ENCODE data around the gene CHST1.
A peak's percentile ranks its signal among the peaks of the same experiment; 100 is the strongest.

CHST1 gene

DNA sequence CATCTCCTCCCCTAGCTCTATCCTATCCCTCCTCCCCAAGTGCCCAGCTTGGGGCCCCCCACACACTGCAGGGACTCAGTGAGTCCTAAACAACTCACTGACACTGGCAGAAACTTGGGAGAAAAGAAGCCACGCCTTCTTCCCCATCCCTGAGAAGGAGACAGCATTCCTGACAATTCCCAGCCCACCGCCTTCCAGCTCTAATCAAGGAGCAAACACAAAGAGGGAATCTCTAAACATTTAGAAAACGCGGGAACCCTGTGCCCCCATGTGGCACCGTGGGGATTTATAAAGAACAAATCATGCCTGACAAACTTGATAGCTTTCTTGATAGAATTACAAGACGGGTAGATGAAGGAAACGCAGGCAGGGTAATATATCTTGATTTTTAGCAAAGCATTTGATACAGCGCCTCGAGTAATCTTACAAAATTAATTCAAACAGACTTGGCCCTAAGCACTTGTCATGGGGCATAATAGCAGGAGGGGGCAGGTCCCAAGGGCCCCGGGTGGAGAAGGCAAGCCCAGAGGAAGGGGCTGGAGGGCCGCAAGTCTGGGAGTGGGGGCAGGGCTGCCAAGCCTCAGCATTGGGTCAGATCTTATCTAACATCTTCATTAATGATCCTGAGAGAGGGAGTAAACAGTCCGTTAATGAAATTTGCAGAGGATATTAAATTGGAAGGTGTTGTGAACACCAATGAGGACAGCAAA lies 4.5 kb downstream of the CHST1 start:
- DNase-seq = no peak

DNA sequence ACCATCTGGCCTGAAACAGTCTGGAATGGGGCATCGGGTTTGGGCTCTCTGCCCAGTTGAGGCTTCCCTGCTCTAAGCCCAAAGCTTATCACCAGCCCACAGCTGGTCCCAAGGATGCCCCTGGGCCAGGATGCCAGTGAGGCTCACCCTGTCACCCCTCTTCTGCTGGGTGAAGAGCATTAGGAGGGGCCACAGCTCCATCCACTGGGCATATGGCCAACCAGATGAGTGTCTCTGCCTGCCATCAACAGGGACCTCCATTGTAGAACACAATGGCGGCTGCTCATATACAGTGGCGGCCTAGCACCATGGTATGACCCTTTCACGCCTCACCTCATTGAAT lies 5.6 kb downstream of the CHST1 start:
- DNase-seq = no peak

GRCh38 chr11:45659031-45659817 lies 6.2 kb downstream of the CHST1 start:
- DNase-seq = no peak

- peak; percentile 29 for DNase-seq
Measured at GRCh38 chr11:45658292-45658991, 7.0 kb downstream of the CHST1 start.

DNA sequence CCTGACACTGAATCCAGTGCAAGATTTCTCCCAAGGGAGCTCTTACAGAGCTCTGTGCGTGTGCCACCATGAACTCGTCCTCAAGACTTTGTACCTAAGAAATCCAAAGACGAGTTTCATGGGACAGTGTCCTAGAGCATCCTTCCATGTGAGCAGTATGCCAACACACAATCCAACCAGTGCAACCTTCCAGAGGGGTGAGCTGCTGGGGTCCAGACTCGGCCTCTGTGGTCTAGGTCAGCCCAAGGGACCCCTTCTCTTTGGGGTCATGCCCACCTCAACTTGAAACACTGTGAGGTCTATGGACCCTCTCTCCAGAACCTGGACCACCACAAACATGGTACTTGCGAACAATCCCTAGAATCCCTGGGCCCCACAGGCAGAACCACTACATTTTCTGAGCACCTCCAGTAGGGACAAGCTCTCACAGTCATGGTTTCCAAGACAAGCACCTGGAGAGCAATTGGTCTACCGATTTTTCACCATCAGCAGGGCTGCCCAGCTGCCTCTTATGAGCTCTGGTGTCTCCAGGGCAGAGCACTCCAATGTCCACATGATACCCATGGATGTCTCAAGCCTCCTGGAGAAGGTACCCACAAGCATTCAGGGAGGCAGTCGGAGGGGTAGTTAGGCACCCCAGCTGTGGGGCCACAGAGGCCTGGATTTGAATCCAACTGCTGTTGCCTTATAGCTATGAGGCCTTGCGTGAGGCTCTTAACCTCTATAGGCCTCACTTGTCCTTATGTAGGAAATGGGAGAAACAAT lies 7.7 kb downstream of the CHST1 start:
- DNase-seq = peak; percentile 1

GRCh38 chr11:45655831-45656230 lies 9.6 kb downstream of the CHST1 start:
- no peak for DNase-seq

- peak; percentile 72 for DNase-seq
Measured at GRCh38 chr11:45655347-45655756, 10.1 kb downstream of the CHST1 start.

DNA sequence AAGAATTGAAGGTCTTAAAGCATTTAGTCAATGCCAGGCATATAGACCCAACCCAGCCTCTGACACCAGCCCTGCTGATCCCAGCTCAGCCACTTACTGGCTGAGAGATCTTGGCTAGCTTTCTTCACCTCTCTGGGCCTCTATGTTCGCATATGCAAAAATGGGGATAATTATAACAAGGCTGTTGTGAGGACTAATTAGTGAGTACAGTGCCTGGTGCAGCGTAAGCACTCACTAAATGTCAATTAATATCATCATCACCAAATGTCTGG lies 10.5 kb downstream of the CHST1 start:
- DNase-seq = no peak

DNA sequence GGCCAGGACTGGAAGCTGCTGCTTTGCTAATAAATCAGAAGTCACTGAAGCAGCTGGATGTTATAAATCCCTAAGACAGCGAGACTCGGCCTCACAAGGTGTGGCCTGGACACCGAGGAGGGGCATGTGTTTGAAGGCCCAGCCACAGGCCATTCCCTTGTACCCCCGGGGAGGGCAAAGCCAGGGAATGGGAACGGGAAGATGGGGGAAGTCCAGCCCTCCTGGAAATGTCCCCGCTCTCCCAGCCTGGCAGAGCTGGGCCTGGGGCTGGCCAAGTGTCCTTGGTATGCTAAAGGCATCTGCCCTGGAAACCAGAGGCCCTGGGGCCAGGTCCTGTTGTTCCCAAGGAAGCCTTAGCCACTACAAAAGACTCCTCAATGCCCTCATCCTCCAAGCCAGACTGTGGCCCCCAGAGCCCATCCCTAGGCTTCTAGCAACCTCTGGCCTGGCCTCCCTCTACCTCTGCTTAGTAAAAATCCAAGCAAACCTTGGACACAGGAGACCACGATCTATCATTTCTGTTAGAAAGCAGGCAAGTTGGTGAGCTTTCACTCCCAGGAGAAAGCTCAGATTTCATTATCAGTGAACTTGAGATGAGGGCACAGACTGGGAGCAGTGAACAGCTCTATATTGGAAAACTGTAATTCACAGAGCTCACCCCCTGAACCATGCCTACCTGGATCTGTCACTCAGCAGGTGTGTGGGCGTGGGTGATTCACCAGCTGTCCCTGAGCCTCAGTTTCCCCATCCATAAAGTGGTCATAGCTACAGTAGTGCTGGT lies 11.0 kb downstream of the CHST1 start:
- DNase-seq = no peak

DNA sequence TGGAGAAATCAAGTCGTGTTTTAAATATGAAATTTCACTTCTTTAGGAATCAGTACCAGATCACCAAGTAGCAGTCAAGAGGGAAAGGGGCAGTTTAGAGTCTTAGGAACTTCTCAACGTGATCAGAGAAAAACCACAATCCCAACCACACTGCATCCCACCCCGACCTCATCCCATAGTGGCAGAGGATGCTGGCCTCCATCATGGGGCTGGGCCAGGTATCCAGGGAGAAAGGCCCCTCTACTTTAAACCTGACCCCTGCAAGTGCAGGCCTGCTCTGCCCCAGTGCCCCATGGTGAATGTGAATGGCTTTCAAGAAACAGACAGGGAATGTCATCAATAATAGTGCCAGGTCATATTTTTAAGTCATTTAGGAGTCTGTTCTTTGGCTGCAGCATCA lies 12.1 kb downstream of the CHST1 start:
- DNase-seq = no peak

GRCh38 chr11:45652781-45653180 lies 12.6 kb downstream of the CHST1 start:
- no peak for DNase-seq

DNA sequence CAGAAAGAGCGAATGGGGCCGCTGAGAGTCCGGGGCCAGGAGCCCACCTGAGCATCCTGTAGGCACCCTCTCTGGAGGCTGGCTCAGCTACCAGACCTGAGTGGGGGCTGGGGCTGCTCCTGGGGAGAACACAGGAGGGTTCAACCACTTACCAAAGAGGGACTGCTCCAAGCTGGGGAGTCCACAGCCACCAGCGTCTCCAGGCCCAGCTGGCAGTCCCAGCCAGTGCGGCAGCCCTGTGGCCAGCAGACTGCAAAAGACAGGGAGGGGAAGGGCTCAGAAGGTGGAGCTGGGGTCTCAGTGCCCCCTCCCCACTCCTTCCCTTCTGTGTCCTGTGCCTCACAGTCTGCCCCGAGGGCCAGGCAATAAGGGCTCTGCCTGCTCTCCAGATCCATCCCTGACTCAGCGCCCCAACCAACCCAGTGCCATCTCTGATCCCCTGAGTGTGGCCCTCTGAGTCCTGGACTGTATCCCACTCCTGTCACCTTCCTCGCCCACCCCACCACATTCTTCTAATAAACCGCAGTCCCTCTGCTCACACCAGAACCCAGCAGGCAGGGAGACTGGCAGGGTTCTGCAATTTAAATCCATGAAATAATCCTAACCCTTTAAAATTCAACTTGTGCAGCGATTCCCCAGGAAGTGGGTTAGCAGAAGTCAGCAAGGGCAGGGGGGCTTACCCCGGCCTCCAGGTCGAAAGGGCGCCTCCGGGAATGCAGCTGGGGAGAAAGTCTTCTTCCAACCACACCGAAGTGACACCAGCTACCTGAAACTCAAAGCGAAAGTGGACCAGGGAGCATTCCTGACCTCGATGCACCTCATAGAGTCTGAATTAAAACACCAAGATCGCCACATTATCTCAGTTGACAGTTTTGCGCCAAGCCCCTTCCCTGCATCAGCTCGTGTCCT lies 13.3 kb downstream of the CHST1 start:
- DNase-seq = no peak

DNA sequence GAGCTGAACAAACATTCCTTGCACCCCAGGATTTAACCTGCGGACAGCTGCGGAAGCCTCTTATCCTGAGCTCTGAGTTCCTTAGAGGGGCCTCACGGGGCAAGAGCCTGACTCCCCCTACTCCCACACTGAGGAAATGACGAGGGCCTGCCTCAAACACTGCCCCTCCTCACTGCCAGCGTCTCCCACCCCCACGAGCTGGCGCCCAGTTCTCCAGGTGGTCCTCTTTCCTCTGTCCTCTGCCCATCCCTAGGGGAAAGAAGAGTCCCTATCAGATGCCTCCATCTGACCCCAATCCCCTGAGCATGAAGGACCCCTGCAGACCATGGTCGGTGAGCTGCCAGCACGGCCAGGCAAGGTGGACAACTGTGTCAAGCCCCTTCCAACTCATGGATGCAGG lies 14.3 kb downstream of the CHST1 start:
- DNase-seq = no peak

- DNase-seq = no peak
Measured at GRCh38 chr11:45650166-45651095, 15.0 kb downstream of the CHST1 start.

- no peak for DNase-seq
Measured at GRCh38 chr11:45649544-45650165, 15.8 kb downstream of the CHST1 start.

DNA sequence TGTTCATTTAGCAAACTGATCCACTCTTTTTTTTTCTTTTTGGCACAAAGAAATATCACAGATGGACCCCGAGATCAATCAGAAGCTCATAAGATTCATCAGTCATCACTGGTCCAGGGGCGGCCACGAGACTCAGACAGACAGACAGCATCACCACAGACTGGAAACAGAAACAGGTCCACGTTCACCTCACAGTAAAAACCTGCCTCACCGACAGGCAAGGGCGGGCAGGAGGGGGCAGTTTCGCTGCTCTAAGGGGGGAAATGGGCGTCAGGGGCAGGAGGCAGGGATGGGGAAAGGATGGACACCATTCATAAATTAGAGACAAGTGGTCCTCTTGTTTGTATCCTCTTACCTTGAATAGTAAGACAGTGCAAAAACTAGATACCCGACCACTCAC lies 16.5 kb downstream of the CHST1 start:
- no peak for DNase-seq

DNA sequence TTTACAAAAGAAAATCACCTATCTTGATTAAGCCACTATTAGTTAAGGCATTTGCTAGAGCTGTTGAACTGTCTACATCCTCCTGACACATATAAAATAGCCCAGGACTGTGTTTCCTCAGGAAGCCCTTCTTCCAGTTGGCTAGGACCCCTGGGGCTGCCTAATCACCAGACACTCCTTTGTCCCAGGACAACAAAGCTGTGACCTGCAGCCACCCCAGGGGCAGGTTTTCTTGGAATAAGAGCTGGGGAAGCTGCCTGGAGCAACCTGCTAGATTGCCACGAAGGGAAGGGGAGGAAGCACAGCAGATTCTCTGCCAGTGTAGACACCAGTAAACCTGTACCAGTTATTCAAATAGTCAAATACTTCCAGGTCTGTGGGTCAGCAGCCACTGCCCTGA lies 17.6 kb downstream of the CHST1 start:
- no peak for DNase-seq

- no peak for DNase-seq
Measured at GRCh38 chr11:45647329-45647728, 18.1 kb downstream of the CHST1 start.

GRCh38 chr11:45646275-45646927 lies 19.0 kb downstream of the CHST1 start:
- no peak for DNase-seq
